Fibroblast of skin of right biceps (primary cell): Measurements from ENCODE around the gene MMP1.
A peak's percentile ranks its signal among the peaks of the same experiment; 100 is the strongest.
"Not testable (repeated sequence)": the region's sequence is repeated elsewhere in the genome, so short reads cannot be mapped to it uniquely, and the experiment has no call there.

ENCODE experiments used
- DNase-seq: peaks from one replicate; pipeline ENCODE4 v3.0.0-alpha.2; 2013

The MMP1 gene

DNA sequence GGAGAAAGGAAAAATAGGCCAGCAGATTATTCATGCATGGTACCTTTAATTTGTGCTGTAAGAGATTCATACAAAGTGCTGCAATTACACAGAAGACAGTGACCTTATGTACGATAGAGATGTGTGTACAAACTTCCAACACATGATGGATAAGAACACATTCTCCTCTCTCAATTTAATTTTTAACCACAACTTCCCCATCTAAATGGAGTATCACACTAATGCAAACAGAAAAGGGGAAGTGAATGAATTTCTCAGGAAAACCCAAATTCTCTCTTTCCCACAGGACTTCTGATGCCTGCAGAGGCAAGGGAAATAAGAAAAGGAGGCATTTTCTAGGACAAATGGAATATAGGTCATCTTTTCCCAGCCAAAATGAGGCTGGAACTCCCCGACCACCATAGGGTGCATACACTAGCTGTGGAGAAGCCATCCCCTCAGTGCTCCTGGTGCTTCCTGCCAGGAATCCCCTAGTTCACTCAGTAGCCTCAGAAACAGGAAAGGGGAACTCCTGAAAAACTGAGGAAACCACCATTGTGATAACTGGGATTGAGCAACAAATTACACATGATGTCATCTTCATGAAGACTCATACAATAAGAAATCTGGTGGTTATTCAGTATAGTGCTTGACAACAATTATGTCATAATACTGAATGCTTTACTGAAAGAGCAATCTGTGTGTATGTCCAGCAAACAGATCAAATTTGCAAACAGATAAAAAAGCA is 40.0 kb downstream of the MMP1 start:
- peak; percentile 63 for DNase-seq

DNA sequence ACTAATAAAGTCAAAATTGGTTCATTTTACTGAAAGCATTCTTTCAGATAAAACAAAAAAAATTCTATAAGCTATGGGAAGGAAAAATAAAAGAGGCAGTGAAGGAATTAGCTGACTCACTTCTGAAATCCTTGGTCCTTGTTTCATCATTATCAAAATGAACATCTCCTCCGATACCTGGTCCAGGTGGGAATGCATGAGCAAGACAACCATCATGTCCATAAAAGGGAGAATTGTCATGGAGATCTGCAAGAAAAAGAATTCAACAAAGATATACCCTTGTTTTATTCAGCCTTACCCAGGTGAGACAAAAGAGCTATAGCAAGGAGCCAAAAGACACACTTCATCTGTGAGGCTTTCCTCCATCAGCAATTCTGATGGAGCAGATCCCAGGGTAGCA is 44.7 kb downstream of the MMP1 start:
- DNase-seq, result no peak

DNA sequence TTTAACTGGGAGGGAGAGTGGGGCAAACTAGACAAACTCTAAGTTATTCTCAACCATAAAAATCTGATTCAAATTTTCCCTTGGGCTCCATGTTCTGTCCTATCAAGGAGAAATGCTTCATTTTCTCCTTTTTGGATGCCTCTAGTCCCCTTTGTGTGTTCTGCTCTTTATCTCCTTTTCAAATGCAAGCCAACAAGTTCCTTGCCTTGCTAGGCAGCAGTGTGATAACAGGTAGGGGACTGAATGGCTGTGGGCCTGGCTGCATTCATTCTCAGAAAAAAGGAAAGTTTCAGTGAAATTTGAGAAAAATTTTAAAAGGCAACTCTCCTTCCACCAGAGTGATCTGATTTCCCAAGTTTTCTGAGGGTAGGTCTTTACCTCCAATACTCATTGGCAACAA is 46.3 kb downstream of the MMP1 start:
- DNase-seq, result no peak

DNA sequence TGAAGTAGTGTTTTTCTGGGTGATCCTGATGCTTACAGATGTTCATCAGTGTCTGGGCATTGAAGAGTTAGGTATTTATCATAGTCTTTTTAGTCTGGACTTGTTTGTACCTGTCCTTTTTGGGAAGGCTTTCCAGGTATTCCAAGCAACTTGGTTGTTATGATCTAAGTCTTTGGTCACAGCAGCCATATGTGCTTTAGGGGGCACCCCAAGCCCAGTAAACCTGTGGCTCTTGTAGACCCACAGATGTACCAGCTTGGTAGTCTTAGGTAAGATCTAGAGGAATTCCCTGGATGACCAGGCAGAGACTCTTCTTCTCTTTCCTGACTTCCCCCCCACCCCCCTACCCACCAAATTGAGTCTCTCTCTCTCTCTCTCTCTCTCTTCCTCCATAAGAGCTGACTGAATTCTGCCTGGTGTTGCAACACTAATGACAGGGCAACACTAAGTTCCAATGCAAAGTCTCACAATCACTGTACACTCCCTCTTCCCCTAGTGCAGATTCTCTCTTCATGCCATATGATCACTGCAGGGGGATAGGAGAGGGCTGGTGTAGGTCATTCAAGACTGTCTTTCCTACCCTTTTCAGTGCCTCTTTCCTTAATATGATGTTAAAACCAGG is 48.7 kb downstream of the MMP1 start:
- no peak for DNase-seq

DNA sequence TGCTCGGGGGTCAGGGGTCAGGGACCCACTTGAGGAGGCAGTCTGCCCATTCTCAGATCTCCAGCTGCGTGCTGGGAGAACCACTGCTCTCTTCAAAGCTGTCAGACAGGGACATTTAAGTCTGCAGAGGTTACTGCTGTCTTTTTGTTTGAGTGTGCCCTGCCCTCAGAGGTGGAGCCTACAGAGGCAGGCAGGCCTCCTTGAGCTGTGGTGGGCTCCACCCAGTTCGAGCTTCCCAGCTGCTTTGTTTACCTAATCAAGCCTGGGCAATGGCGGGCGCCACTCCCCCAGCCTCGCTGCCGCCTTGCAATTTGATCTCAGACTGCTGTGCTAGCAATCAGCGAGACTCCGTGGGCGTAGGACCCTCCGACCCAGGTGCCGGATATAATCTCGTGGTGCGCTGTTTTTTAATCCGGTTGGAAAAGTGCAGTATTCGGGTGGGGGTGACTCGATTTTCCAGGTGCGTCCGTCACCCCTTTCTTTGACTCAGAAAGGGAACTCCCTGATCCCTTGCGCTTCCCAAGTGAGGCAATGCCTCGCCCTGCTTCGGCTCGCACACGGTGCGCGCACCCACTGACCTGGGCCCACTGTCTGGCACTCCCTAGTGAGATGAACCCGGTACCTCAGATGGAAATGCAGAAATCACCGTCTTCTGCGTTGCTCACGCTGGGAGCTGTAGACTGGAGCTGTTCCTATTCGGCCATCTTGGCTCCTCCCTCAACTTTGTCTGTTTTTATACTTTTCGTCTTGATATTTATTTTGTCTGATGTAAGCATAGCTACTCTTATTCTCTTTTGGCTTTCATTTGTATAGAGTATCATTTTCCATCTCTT is 51.0 kb downstream of the MMP1 start:
- DNase-seq, result not testable (repeated sequence)
